Spleen (tissue), 7 donors: ENCODE results near the gene TPCN2.

Experiments used
- POLR2A ChIP-seq, 3 donors: fragments of 450-650 bp; IDR thresholded peaks; one replicate each; pipeline ENCODE4 v1.5.1; 2017; ENCODE audit warnings: antibody characterized with exemption in 3 of 3, mild to moderate bottlenecking in 1 of 3
- POLR2AphosphoS5 ChIP-seq, 3 donors: sonication (generic); formaldehyde crosslinking; IDR thresholded peaks; one replicate each; pipeline ENCODE4 v1.5.1; 2017; ENCODE audit warnings: antibody characterized with exemption in 3 of 3
- TF ChIP-seq, protein P1 (sequence below), 11 experiments: fragments of 200-600 bp in 7 of 11; fragments of 450-650 bp in 4 of 11; sonication (generic) in 4 of 11; IDR thresholded peaks in 8 of 11; conservative IDR thresholded peaks in 3 of 11; 1 replicate in 7 of 11; 2 replicates in 4 of 11; pipeline versions ENCODE4 v1.4.0 to v1.8.0; 2016 to 2021; ENCODE audit warnings: antibody characterized with exemption in 11 of 11, inconsistent platforms in 4 of 11, mild to moderate bottlenecking in 1 of 11
- donor health status: DM: no; HTN: no; CAD: no; lungs with moderate emphysema.
- donor health status: DM: no; HTN: no; CAD: no.
- donor health status: DM: no; HTN: no; CAD: no.

DNA sequence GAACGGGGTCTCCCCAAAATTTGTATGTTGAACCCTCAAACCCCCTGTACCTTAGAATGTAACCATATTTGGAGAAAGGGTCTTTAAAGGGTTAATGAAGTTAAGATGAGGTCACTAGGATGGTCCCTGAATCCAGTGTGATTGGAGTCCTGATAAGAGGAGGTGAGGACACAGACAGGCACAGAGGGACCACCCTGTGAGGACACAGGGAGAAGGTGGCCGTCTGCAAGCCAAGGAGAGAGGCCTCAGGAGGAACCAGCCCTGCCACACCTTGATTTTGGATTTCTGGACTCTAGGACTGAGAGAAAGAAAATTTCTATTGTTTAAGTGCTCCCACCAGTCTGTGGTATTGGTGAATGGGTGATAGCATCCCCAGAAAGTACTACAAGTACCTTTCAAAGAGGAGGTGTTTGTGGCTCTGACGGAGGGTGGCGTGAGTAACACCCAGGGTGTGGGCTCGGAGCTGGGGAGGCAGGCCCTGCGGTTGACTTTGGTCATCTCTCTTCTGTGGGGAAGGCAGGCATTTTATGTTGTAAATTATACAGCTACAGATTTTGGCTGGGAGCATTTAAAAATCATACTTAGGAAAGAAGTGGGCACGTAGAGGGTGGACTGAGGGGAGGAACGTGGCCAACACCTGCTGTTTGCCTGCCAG, 49.5 kb upstream of the TPCN2 start:
- TF ChIP-seq, protein P1, sequence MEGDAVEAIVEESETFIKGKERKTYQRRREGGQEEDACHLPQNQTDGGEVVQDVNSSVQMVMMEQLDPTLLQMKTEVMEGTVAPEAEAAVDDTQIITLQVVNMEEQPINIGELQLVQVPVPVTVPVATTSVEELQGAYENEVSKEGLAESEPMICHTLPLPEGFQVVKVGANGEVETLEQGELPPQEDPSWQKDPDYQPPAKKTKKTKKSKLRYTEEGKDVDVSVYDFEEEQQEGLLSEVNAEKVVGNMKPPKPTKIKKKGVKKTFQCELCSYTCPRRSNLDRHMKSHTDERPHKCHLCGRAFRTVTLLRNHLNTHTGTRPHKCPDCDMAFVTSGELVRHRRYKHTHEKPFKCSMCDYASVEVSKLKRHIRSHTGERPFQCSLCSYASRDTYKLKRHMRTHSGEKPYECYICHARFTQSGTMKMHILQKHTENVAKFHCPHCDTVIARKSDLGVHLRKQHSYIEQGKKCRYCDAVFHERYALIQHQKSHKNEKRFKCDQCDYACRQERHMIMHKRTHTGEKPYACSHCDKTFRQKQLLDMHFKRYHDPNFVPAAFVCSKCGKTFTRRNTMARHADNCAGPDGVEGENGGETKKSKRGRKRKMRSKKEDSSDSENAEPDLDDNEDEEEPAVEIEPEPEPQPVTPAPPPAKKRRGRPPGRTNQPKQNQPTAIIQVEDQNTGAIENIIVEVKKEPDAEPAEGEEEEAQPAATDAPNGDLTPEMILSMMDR (IDR thresholded peaks at IDR 0.05 in 8 of 11, conservative IDR thresholded peaks at IDR 0.05 in 3 of 11), result no peak
- TF ChIP-seq POLR2A (IDR thresholded peaks at IDR 0.05) (no peak), POLR2AphosphoS5 (IDR thresholded peaks at IDR 0.05) (no peak)
